ENCODE data around the gene LZTS2. TPM values are rescaled to one million over a fixed set of nuclear protein-coding genes. Genes with fewer than 3 reads are reported as not detected.

The LZTS2 gene
- polyA plus RNA-seq, 1 experiment, result 33.3 TPM

DNA sequence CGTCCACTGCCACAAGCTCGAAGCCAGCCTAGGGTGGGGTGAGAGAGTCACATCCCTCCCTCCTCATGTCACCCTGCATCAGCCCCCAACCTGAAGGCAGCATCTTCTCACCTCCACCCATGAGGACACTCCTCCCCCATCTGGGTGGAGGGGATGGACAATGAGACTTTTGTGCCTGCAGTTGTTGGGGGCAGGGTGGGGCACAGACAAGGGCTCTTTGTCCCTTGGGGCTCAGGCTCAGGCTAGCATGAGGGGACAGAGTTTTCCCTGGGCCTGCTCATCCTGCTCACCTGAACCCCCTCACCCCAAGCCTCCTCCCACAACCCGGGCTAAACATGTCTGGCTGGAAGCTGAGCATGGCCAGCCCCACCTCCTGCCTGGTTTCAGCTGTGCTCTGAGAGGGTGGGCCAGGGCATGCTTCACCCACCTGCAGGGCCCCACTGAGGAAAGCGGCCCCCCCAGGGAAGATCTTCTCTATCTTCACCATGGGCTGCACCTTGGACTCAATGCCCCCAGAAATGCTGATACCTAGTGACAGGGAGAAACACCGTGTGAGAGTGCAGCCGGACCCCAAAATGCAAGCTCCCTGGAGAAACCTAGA, 9.3 kb downstream of the LZTS2 start:
- CTCF ChIA-PET, result interaction anchor here (1.6 to 1.7 kb wide), 2 partner anchors 9 to 13 kb away, joined by 3 read pairs; partner anchors contain the start of gene LZTS2
- no peak overlapping the region for H3K4me3 ChIP-seq (ENCODE audit: low read depth, low read length)
- H3K9me3 ChIP-seq (ENCODE audit: control insufficient read depth, insufficient read depth, low read length), result no peaks in the 10 kb centered on the region; the same call in 1 of the 2 replicates
- no peak overlapping the region for H3K27ac ChIP-seq (ENCODE audit: low read depth, low read length)
- H3K27me3 ChIP-seq (ENCODE audit: control insufficient read depth, insufficient read depth, low read length), result no peaks in the 10 kb centered on the region
- TF ChIP-seq, protein P1, sequence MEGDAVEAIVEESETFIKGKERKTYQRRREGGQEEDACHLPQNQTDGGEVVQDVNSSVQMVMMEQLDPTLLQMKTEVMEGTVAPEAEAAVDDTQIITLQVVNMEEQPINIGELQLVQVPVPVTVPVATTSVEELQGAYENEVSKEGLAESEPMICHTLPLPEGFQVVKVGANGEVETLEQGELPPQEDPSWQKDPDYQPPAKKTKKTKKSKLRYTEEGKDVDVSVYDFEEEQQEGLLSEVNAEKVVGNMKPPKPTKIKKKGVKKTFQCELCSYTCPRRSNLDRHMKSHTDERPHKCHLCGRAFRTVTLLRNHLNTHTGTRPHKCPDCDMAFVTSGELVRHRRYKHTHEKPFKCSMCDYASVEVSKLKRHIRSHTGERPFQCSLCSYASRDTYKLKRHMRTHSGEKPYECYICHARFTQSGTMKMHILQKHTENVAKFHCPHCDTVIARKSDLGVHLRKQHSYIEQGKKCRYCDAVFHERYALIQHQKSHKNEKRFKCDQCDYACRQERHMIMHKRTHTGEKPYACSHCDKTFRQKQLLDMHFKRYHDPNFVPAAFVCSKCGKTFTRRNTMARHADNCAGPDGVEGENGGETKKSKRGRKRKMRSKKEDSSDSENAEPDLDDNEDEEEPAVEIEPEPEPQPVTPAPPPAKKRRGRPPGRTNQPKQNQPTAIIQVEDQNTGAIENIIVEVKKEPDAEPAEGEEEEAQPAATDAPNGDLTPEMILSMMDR (IDR thresholded peaks at IDR 0.05; ENCODE audit: low read depth, low read length), result no peak
- no peak for DNase-seq (ENCODE audit: low read depth, low spot score)
- POLR2A ChIA-PET, result interaction anchor here (0.6 to 2.9 kb wide), 2 partner anchors 12 to 34 kb away, joined by 4 to 20 read pairs; no protein-coding TSS in a partner anchor

DNA sequence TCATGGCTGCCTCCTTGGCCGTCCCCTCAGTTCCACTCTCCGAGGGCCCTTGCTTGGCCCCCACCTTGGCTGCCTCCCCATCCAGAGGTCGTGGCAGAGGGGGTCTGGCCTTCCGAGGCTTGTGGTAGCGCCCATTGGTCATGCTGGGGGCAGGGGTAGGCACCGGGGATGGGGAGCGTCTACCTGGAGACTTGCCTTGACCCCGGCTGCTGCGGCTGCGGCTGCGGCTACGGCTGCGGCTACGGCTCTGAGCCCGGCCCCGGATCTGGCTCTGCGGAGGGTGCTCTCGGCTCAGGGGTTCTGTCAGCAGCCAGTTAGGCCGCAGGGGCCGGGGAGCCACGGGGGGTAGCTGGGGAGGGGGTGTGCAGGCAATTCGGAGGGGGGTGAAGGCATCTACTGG, 10.7 kb downstream of the LZTS2 start:
- Histone ChIP-seq H3K27ac (ENCODE audit: low read depth, low read length) (no peak overlapping the region), H3K27me3 (ENCODE audit: control insufficient read depth, insufficient read depth, low read length) (no peaks in the 10 kb centered on the region), H3K4me3 (ENCODE audit: low read depth, low read length) (no peak overlapping the region), H3K9me3 (ENCODE audit: control insufficient read depth, insufficient read depth, low read length) (no peaks in the 10 kb centered on the region; the same call in 1 of the 2 replicates)
- no peak for DNase-seq (ENCODE audit: low read depth, low spot score)
- TF ChIP-seq, protein P1 (IDR thresholded peaks at IDR 0.05; ENCODE audit: low read depth, low read length), result no peak
- ChIA-PET CTCF (interaction anchor here (0.9 to 2.6 kb wide), 3 partner anchors 9 to 13 kb away, joined by 4 to 16 read pairs (median 9); partner anchors contain the start of gene LZTS2), POLR2A (interaction anchor here (1.1 kb wide), 1 partner anchor 11 kb away, joined by 3 read pairs; the partner anchor contains the start of gene LZTS2)

DNA sequence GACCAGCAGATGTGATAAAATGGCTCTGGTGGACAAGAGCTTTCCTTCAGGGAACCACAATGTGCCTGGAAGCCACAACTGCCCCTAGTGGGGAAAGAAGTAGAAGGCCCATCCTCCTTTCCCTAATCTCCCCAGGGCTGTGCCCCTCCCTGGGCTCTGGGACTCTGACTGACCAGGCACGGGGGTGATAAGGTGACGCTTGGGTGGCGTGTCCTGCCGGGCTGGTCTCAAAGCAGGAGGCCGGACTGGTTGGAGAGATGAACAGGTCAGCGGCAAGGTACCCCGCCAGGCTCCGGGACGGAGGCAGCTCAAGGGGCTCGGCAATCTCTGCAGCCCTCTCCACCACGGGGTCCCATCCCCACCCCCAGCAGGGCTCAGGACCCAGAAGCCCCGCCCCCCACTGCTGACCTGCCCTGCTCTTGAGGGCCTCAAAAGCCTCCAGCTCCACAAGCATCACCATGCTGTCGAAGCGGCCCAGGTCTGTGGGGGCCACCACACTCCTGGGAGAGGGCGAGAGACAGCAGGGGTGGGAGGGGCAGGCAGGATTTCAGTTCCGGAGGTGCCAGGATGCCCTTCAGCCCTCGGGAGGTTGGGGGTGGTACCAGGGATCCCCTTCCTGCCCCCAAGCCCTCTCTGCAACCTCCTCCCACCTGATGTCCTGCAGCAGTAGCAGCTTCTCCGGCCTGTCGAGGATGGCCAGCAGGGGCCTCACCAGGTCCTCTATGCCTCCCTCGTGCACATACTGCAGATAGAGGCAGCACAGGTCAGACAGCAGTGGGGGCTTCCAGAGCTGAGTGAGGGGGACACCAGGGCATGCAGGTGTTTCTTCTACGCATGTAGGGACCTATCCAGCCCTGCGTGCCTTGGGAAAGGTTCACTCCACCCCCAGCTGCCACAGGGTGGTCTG, 12.2 kb downstream of the LZTS2 start:
- CTCF ChIA-PET, result interaction anchor here (0.7 to 2.6 kb wide), 10 partner anchors 9 to 58 kb away, joined by 3 to 16 read pairs (median 4); partner anchors contain the start of gene LZTS2
- TF ChIP-seq, protein P1 (IDR thresholded peaks at IDR 0.05; ENCODE audit: low read depth, low read length), result peak; percentile 60
- Histone ChIP-seq H3K9me3 (ENCODE audit: control insufficient read depth, insufficient read depth, low read length) (no peaks in the 10 kb centered on the region; the same call in 1 of the 2 replicates), H3K27me3 (ENCODE audit: control insufficient read depth, insufficient read depth, low read length) (no peaks in the 10 kb centered on the region), H3K4me3 (ENCODE audit: low read depth, low read length) (no peak overlapping the region), H3K27ac (ENCODE audit: low read depth, low read length) (no peak overlapping the region)
- POLR2A ChIA-PET, result no interaction called here
- DNase-seq (ENCODE audit: low read depth, low spot score), result no peak

DNA sequence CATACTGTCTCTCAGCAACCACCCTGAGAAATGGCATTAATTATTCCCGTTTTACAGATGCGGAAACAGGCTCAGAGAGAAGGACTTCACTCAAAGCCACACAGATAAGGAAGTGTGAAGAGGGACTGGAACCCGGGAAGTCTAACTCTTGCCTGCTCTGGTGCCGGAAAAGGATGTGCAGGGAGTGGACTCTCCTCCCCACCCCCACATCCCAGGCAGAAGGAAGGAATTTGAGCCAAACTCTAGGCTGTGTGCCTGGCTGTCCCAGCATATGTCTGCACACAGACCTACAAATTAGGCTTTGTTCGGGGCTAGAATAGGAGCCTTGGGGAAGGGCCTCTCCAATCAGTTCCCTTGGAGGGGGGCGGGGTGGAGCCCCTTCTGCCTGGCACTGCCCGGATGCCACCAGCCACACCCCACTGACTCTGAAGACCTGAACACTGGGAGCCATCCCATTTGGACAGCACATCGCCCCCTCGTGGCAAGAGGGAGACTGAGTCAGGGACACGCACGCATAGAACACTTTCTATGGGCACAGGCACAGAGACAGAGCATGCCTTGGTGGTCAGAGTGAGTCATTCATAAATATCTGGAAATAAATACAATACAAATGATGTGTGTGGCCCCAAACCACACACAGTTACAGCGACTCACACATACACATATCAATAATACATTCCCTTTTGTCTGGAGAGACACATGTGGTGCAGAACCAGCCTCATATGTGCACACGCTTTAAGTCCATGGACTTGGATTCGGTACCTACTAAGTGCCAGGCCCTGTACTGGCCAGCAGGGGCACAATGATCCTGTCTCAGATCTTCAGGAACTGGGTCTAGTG, 13.1 kb downstream of the LZTS2 start:
- H3K9me3 ChIP-seq (ENCODE audit: control insufficient read depth, insufficient read depth, low read length), result no peaks in the 10 kb centered on the region; the same call in 1 of the 2 replicates
- TF ChIP-seq, protein P1 (IDR thresholded peaks at IDR 0.05; ENCODE audit: low read depth, low read length), result peak; percentile 79
- peak overlapping the region; percentile 75 for H3K27ac ChIP-seq (ENCODE audit: low read depth, low read length)
- ChIA-PET POLR2A (no interaction called here), CTCF (interaction anchor here (0.7 to 2.3 kb wide), 4 partner anchors 10 to 57 kb away, joined by 3 to 16 read pairs (median 6); partner anchors contain the start of gene LZTS2)
- peak; percentile 79 for DNase-seq (ENCODE audit: low read depth, low spot score)
- no peaks in the 10 kb centered on the region for H3K27me3 ChIP-seq (ENCODE audit: control insufficient read depth, insufficient read depth, low read length)
- H3K4me3 ChIP-seq (ENCODE audit: low read depth, low read length), result no peak overlapping the region

Data from AG04450 (cell line).